Upper lobe of right lung (tissue), 1 donor: ENCODE results near the gene HES1. TPM values are rescaled to one million over a fixed set of nuclear protein-coding genes. Genes with fewer than 3 reads are reported as not detected.

Experiments used
- ATAC-seq: fragments of 200-7000 bp; cut with Tn5 transposase; one replicate; pipeline ENCODE4 v1.9.1; 2020; ENCODE audit warnings: mild to moderate bottlenecking, moderate library complexity
- DNase-seq: peaks from one replicate; pipeline ENCODE4 v3.0.0-alpha.2; 2020
- H3K27ac ChIP-seq: fragments of 200-600 bp; one replicate; pipeline ENCODE4 v1.8.0; 2022
- H3K27me3 ChIP-seq: fragments of 200-600 bp; one replicate; pipeline ENCODE4 v1.8.0; 2022; ENCODE audit warnings: mild to moderate bottlenecking
- H3K36me3 ChIP-seq: fragments of 200-600 bp; one replicate; pipeline ENCODE4 v1.8.0; 2022
- H3K4me1 ChIP-seq: fragments of 200-600 bp; one replicate; pipeline ENCODE4 v1.8.0; 2022
- H3K4me3 ChIP-seq: fragments of 200-600 bp; one replicate; pipeline ENCODE4 v1.8.0; 2022; ENCODE audit warnings: mild to moderate bottlenecking
- H3K9me3 ChIP-seq: fragments of 200-600 bp; one replicate; pipeline ENCODE4 v1.8.0; 2022
- intact Hi-C: fragments of 100-400 bp; cut with DNase I; formaldehyde crosslinking; loops from one replicate; pipeline ENCODE4 v1.11.0; 2022
- total RNA-seq: library from RNA; stranded (reverse); fragmentation: NEBNext Ultra II Directional; extraction: Animal tissue kit (Norgen Biotek cat#: 25700); gene quantifications from one replicate; pipeline ENCODE4 v1.2.1, GENCODE V29; 2021
- TF ChIP-seq, protein P1 (sequence below): fragments of 200-600 bp; IDR thresholded peaks from one replicate; pipeline ENCODE4 v1.8.0; 2022; ENCODE audit warnings: antibody characterized with exemption
- donor health status: DM: no; HTN: yes; CAD: no; lungs with severe emphysema.

Gene HES1
- total RNA-seq, 1 donor from 2014 or later, result 43.6 TPM

DNA sequence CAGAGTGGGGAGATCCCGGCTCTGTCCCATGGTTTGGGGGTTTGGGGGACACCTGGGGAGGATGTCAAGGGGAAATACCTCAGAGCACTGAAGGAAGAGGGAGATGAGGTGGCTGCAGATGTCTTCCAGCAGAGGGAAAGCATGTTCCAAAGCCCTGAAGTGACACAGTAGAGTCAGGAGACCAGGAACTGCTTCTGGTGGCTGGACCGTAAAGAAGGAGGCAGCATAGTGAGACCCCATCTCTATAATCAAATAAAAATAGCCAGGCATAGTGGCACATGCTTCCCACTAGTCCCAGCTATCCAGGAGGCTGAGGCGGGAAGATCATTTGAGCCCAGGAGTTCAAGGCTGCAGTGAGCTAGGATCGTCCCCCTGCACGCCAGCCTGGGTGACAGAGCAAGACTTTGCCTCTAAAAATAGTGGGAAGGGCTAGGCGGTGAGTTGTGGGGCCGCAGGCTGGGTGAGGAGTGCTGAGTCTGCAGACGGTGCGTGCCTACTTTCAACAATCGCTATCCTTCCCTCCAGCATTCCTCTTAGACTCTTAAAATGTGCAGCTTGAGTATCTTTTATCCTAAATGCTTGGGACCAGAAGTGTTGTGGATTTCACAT lies 26.2 kb downstream of the HES1 start:
- no peak for DNase-seq
- H3K4me3 ChIP-seq, result no peak overlapping the region
- H3K27me3 ChIP-seq, result no peaks in the 10 kb centered on the region
- no peak overlapping the region for H3K27ac ChIP-seq
- intact Hi-C loops, result no loop called here
- peaks cover 11% of the 10 kb centered on the region for H3K4me1 ChIP-seq
- H3K36me3 ChIP-seq, result no peaks in the 10 kb centered on the region
- no peak for ATAC-seq
- TF ChIP-seq, protein P1, sequence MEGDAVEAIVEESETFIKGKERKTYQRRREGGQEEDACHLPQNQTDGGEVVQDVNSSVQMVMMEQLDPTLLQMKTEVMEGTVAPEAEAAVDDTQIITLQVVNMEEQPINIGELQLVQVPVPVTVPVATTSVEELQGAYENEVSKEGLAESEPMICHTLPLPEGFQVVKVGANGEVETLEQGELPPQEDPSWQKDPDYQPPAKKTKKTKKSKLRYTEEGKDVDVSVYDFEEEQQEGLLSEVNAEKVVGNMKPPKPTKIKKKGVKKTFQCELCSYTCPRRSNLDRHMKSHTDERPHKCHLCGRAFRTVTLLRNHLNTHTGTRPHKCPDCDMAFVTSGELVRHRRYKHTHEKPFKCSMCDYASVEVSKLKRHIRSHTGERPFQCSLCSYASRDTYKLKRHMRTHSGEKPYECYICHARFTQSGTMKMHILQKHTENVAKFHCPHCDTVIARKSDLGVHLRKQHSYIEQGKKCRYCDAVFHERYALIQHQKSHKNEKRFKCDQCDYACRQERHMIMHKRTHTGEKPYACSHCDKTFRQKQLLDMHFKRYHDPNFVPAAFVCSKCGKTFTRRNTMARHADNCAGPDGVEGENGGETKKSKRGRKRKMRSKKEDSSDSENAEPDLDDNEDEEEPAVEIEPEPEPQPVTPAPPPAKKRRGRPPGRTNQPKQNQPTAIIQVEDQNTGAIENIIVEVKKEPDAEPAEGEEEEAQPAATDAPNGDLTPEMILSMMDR, result no peak
- H3K9me3 ChIP-seq, result no peaks in the 10 kb centered on the region

GRCh38 chr3:194162817-194163584 lies 27.1 kb downstream of the HES1 start:
- intact Hi-C loops, result no loop called here
- TF ChIP-seq, protein P1, result no peak
- Histone ChIP-seq H3K36me3 (no peaks in the 10 kb centered on the region), H3K27ac (no peak overlapping the region), H3K9me3 (no peaks in the 10 kb centered on the region), H3K4me3 (no peak overlapping the region), H3K4me1 (peaks cover 18% of the 10 kb centered on the region), H3K27me3 (no peaks in the 10 kb centered on the region)
- no peak for ATAC-seq
- no peak for DNase-seq

DNA sequence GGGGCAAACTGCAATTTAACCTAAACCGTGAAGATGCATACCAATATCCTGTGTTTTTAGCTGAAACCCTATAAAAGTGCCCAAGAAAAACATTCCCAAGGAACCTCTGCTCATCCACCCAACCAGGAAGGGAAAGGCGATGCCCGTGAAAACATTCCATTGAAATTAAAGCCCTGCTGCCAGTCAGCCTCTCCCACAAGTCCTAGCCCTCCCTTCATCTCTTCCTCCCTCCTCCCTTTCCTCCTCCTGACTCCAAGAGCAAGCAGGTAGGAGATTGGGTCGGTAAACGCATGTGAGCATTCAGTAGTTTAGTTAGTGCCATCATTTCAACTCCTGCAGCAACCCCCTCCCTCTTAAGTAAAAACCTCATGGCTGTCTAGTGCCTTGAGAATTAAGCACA lies 27.7 kb downstream of the HES1 start:
- Histone ChIP-seq H3K9me3 (no peaks in the 10 kb centered on the region), H3K4me1 (peaks cover 18% of the 10 kb centered on the region), H3K27me3 (no peaks in the 10 kb centered on the region), H3K36me3 (no peaks in the 10 kb centered on the region), H3K27ac (no peak overlapping the region), H3K4me3 (no peak overlapping the region)
- no peak for ATAC-seq
- intact Hi-C loops, result no loop called here
- TF ChIP-seq, protein P1, result no peak
- DNase-seq, result no peak

- Histone ChIP-seq H3K4me3 (no peak overlapping the region), H3K4me1 (peaks cover 18% of the 10 kb centered on the region), H3K27me3 (no peaks in the 10 kb centered on the region), H3K9me3 (no peaks in the 10 kb centered on the region), H3K27ac (no peak overlapping the region), H3K36me3 (no peaks in the 10 kb centered on the region)
- intact Hi-C loops, result no loop called here
- TF ChIP-seq, protein P1, result no peak
- ATAC-seq (no peak), DNase-seq (no peak)
Measured at GRCh38 chr3:194164861-194165260, 28.9 kb downstream of the HES1 start.

GRCh38 chr3:194165271-194166018 lies 29.5 kb downstream of the HES1 start:
- no peak for ATAC-seq
- no peak for DNase-seq
- Histone ChIP-seq H3K27me3 (no peaks in the 10 kb centered on the region), H3K9me3 (no peaks in the 10 kb centered on the region), H3K4me3 (no peak overlapping the region), H3K27ac (no peak overlapping the region), H3K36me3 (no peaks in the 10 kb centered on the region), H3K4me1 (peaks cover 18% of the 10 kb centered on the region)
- intact Hi-C loops, result no loop called here
- TF ChIP-seq, protein P1, result no peak
